OCI-LY1 (cell line): Measurements from ENCODE around the gene CTXND1.
A peak's percentile ranks its signal among the peaks of the same experiment; 100 is the strongest.

Experiments
- H2AFZ ChIP-seq: fragments of 200-600 bp; sonication (generic), shearing (Covaris generic); 2 replicates; pipeline ENCODE4 v1.6.0; 2014; ENCODE audit warnings: antibody characterized with exemption, mild to moderate bottlenecking, low read length
- H3F3A ChIP-seq: fragments of 200-600 bp; sonication (generic), shearing (Covaris generic); 2 replicates; pipeline ENCODE4 v1.6.0; 2014; ENCODE audit warnings: mild to moderate bottlenecking, antibody characterized with exemption, low read length, moderate library complexity; ENCODE audit not compliant: insufficient read depth
- H3K27ac ChIP-seq: fragments of 200-600 bp; sonication (generic); 2 replicates; pipeline ENCODE4 v1.5.1; 2014; ENCODE audit warnings: low read length, mixed run types, mild to moderate bottlenecking, low read depth; ENCODE audit not compliant: poor library complexity, severe bottlenecking
- H3K27me3 ChIP-seq: fragments of 200-600 bp; sonication (generic); 2 replicates; pipeline ENCODE4 v1.6.0; 2014; ENCODE audit warnings: antibody characterized with exemption, mild to moderate bottlenecking, low read length, moderate library complexity; ENCODE audit not compliant: insufficient read depth
- H3K36me3 ChIP-seq: fragments of 200-600 bp; sonication (generic); 2 replicates; pipeline ENCODE4 v1.6.1; 2014; ENCODE audit warnings: mild to moderate bottlenecking, antibody characterized with exemption, low read length, moderate library complexity, mixed read lengths; ENCODE audit not compliant: insufficient read depth
- H3K4me1 ChIP-seq: fragments of 200-600 bp; sonication (generic); 2 replicates; pipeline ENCODE4 v1.5.1; 2014; ENCODE audit warnings: mild to moderate bottlenecking, low read length, moderate library complexity; ENCODE audit not compliant: insufficient read depth, severe bottlenecking
- H3K4me2 ChIP-seq: fragments of 200-600 bp; sonication (generic), shearing (Covaris generic); 2 replicates; pipeline ENCODE4 v1.6.1; 2014; ENCODE audit warnings: low read length
- H3K4me3 ChIP-seq: fragments of 200-600 bp; sonication (generic); 2 replicates; pipeline ENCODE4 v1.5.1; 2014; ENCODE audit warnings: low read length, low read depth, mild to moderate bottlenecking, mixed read lengths; ENCODE audit not compliant: poor library complexity, severe bottlenecking
- H3K79me2 ChIP-seq: fragments of 200-600 bp; shearing (Covaris generic); 2 replicates; pipeline ENCODE4 v1.6.1; 2016; ENCODE audit warnings: mixed run types, low read length, mixed read lengths; ENCODE audit not compliant: insufficient read depth
- H3K9ac ChIP-seq: fragments of 200-600 bp; sonication (generic), shearing (Covaris generic); 2 replicates; pipeline ENCODE4 v1.6.1; 2014; ENCODE audit warnings: mild to moderate bottlenecking, low read length, mixed read lengths
- H3K9me2 ChIP-seq: fragments of 200-600 bp; sonication (generic), shearing (Covaris generic); 2 replicates; pipeline ENCODE4 v1.6.1; 2014; ENCODE audit warnings: low read depth, mild to moderate bottlenecking, low read length, mixed read lengths
- H3K9me3 ChIP-seq: fragments of 200-600 bp; shearing (Covaris generic); 2 replicates; pipeline ENCODE4 v1.6.1; 2014; ENCODE audit warnings: low read length, mixed read lengths
- H4K20me1 ChIP-seq: fragments of 200-600 bp; sonication (generic), shearing (Covaris generic); 2 replicates; pipeline ENCODE4 v1.6.0; 2016; ENCODE audit warnings: mild to moderate bottlenecking, low read length; ENCODE audit not compliant: insufficient read depth
- CTCF ChIP-seq: fragments of 200-600 bp; sonication (generic), shearing (Covaris generic); IDR thresholded peaks from 2 replicates; pipeline ENCODE4 v1.5.1; 2017; ENCODE audit warnings: mild to moderate bottlenecking, antibody characterized with exemption, low read length, moderate library complexity, mixed read lengths
- EZH2 ChIP-seq: fragments of 200-600 bp; sonication (generic), shearing (Covaris generic); IDR thresholded peaks from 2 replicates; pipeline ENCODE4 v1.8.0; 2017; ENCODE audit warnings: borderline replicate concordance, mixed run types, mild to moderate bottlenecking, antibody characterized with exemption, low read length, moderate library complexity, mixed read lengths

The CTXND1 gene

GRCh38 chr15:80211976-80212375 lies 40.0 kb downstream of the CTXND1 start:
- no peak overlapping the region for H3K27ac ChIP-seq
- H2AFZ ChIP-seq, result no peak overlapping the region
- H3K9me3 ChIP-seq, result no peaks in the 10 kb centered on the region
- no peaks in the 10 kb centered on the region for H3K79me2 ChIP-seq
- H3K4me1 ChIP-seq, result peaks cover 11% of the 10 kb centered on the region
- no peaks in the 10 kb centered on the region for H4K20me1 ChIP-seq
- H3K4me3 ChIP-seq, result no peak overlapping the region
- H3K36me3 ChIP-seq, result no peaks in the 10 kb centered on the region
- no peak for TF ChIP-seq CTCF
- no peak for TF ChIP-seq EZH2
- no peaks in the 10 kb centered on the region for H3F3A ChIP-seq
- no peak overlapping the region for H3K4me2 ChIP-seq
- no peaks in the 10 kb centered on the region for H3K9me2 ChIP-seq
- H3K9ac ChIP-seq, result no peak overlapping the region
- no peaks in the 10 kb centered on the region; the same call in 1 of the 2 replicates for H3K27me3 ChIP-seq

- H3K27me3 ChIP-seq, result no peaks in the 10 kb centered on the region; the same call in 1 of the 2 replicates
- peak overlapping the region; percentile 37; the same call in 1 of the 2 replicates for H2AFZ ChIP-seq
- H3K4me1 ChIP-seq, result peaks cover 11% of the 10 kb centered on the region
- H3K4me2 ChIP-seq, result peak overlapping the region; percentile 15; the same call in 1 of the 2 replicates
- H3K4me3 ChIP-seq, result no peak overlapping the region
- H3K36me3 ChIP-seq, result no peaks in the 10 kb centered on the region
- no peak overlapping the region for H3K9ac ChIP-seq
- H3F3A ChIP-seq, result no peaks in the 10 kb centered on the region
- H3K79me2 ChIP-seq, result no peaks in the 10 kb centered on the region
- H4K20me1 ChIP-seq, result no peaks in the 10 kb centered on the region
- no peak overlapping the region for H3K27ac ChIP-seq
- TF ChIP-seq CTCF, result no peak
- H3K9me3 ChIP-seq, result no peaks in the 10 kb centered on the region
- H3K9me2 ChIP-seq, result no peaks in the 10 kb centered on the region
Observed at GRCh38 chr15:80210611-80211573, 41.1 kb downstream of the CTXND1 start.

GRCh38 chr15:80208758-80209734 lies 43.0 kb downstream of the CTXND1 start:
- H3K9me2 ChIP-seq, result no peaks in the 10 kb centered on the region
- H4K20me1 ChIP-seq, result no peaks in the 10 kb centered on the region
- peaks cover 11% of the 10 kb centered on the region for H3K4me1 ChIP-seq
- no peak for TF ChIP-seq CTCF
- TF ChIP-seq EZH2, result no peak
- no peaks in the 10 kb centered on the region for H3K9me3 ChIP-seq
- no peaks in the 10 kb centered on the region for H3K36me3 ChIP-seq
- H3F3A ChIP-seq, result no peaks in the 10 kb centered on the region
- no peak overlapping the region for H3K4me2 ChIP-seq
- H3K9ac ChIP-seq, result no peak overlapping the region
- H3K27ac ChIP-seq, result no peak overlapping the region
- no peak overlapping the region for H3K4me3 ChIP-seq
- no peaks in the 10 kb centered on the region; the same call in 1 of the 2 replicates for H3K27me3 ChIP-seq
- no peaks in the 10 kb centered on the region for H3K79me2 ChIP-seq
- no peak overlapping the region for H2AFZ ChIP-seq
